Activated CD4-positive, alpha-beta T cell treated with anti-CD3 and anti-CD28 coated beads, Interleukin-2, amount 10 ng/mL, durations not matched to agents 7 days and 5 days (primary cell): ENCODE results near the gene SLIT1. TPM values are rescaled to one million over a fixed set of nuclear protein-coding genes. Genes with fewer than 3 reads are reported as not detected.

ENCODE experiments used
- CTCF ChIA-PET: fragments of 350-600 bp; sonication (Branson Sonifier 250); formaldehyde crosslinking; loops from one replicate; lab custom pipeline; 2021; ENCODE audit warnings: antibody characterized with exemption; lab: Charles Lee
- POLR2A ChIA-PET: fragments of 350-600 bp; sonication (Branson Sonifier 250); formaldehyde crosslinking; loops from one replicate; lab custom pipeline; 2021; ENCODE audit warnings: antibody characterized with exemption; lab: Charles Lee
- DNase-seq: peaks from one replicate; pipeline ENCODE4 v3.0.0-alpha.2; 2020
- H3K27ac Mint-ChIP-seq: one replicate; pipeline ENCODE4 v1.8.0; 2021; ENCODE audit warnings: mild to moderate bottlenecking, moderate library complexity, mixed read lengths
- H3K27me3 Mint-ChIP-seq: one replicate; pipeline ENCODE4 v1.8.0; 2021; ENCODE audit warnings: mixed read lengths
- H3K36me3 Mint-ChIP-seq: one replicate; pipeline ENCODE4 v1.8.0; 2021; ENCODE audit warnings: low read depth, mixed read lengths
- H3K4me1 Mint-ChIP-seq: one replicate; pipeline ENCODE4 v1.8.0; 2021; ENCODE audit warnings: mixed read lengths
- H3K4me3 Mint-ChIP-seq: one replicate; pipeline ENCODE4 v1.8.0; 2021; ENCODE audit warnings: mild to moderate bottlenecking, moderate library complexity, mixed read lengths
- H3K9me3 Mint-ChIP-seq: one replicate; pipeline ENCODE4 v1.8.0; 2021; ENCODE audit warnings: mixed read lengths
- total RNA-seq, 2 experiments: library from RNA; stranded (reverse); gene quantifications; one replicate each; pipeline ENCODE4 v1.2.3, GENCODE V29; 2021

Gene SLIT1
- total RNA-seq, 2 experiments from 2014 or later, result 1.2 to 1.6 TPM

GRCh38 chr10:97067716-97068391 lies 117.9 kb downstream of the SLIT1 start:
- POLR2A ChIA-PET, result no interaction called here
- peaks cover 12% of the 10 kb centered on the region for H3K9me3 Mint-ChIP-seq
- H3K4me3 Mint-ChIP-seq, result no peak overlapping the region
- H3K27me3 Mint-ChIP-seq, result peaks cover 3% of the 10 kb centered on the region
- peaks cover 8% of the 10 kb centered on the region for H3K36me3 Mint-ChIP-seq
- DNase-seq, result no peak
- CTCF ChIA-PET, result interaction anchor here (1.3 kb wide), 1 partner anchor 30 kb away, joined by 3 read pairs; no protein-coding TSS in a partner anchor
- no peak overlapping the region for H3K27ac Mint-ChIP-seq
- peaks cover 13% of the 10 kb centered on the region for H3K4me1 Mint-ChIP-seq

- peaks cover 13% of the 10 kb centered on the region for H3K4me1 Mint-ChIP-seq
- peaks cover 8% of the 10 kb centered on the region for H3K36me3 Mint-ChIP-seq
- peaks cover 3% of the 10 kb centered on the region for H3K27me3 Mint-ChIP-seq
- peaks cover 12% of the 10 kb centered on the region for H3K9me3 Mint-ChIP-seq
- ChIA-PET CTCF (interaction anchor here (1.3 kb wide), 1 partner anchor 29 kb away, joined by 3 read pairs; no protein-coding TSS in a partner anchor), POLR2A (no interaction called here)
- no peak overlapping the region for H3K4me3 Mint-ChIP-seq
- no peak for DNase-seq
- H3K27ac Mint-ChIP-seq, result no peak overlapping the region
Measured at GRCh38 chr10:97066877-97067555, 118.7 kb downstream of the SLIT1 start.

GRCh38 chr10:97065686-97066660 lies 119.8 kb downstream of the SLIT1 start:
- DNase-seq, result no peak
- H3K27ac Mint-ChIP-seq, result no peak overlapping the region
- peaks cover 8% of the 10 kb centered on the region for H3K36me3 Mint-ChIP-seq
- no peaks in the 10 kb centered on the region for H3K27me3 Mint-ChIP-seq
- ChIA-PET CTCF (interaction anchor here (1.3 kb wide), 1 partner anchor 10 kb away, joined by 5 read pairs; no protein-coding TSS in a partner anchor), POLR2A (no interaction called here)
- H3K4me3 Mint-ChIP-seq, result no peak overlapping the region
- H3K4me1 Mint-ChIP-seq, result peaks cover 13% of the 10 kb centered on the region
- H3K9me3 Mint-ChIP-seq, result peaks cover 12% of the 10 kb centered on the region

GRCh38 chr10:97065128-97065527 lies 120.6 kb downstream of the SLIT1 start:
- H3K27ac Mint-ChIP-seq, result no peak overlapping the region
- DNase-seq, result no peak
- peaks cover 8% of the 10 kb centered on the region for H3K36me3 Mint-ChIP-seq
- no peak overlapping the region for H3K4me3 Mint-ChIP-seq
- peaks cover 9% of the 10 kb centered on the region for H3K9me3 Mint-ChIP-seq
- CTCF ChIA-PET, result interaction anchor here (1.0 kb wide), 1 partner anchor 16 kb away, joined by 3 read pairs; no protein-coding TSS in a partner anchor
- H3K27me3 Mint-ChIP-seq, result no peaks in the 10 kb centered on the region
- POLR2A ChIA-PET, result no interaction called here
- peaks cover 9% of the 10 kb centered on the region for H3K4me1 Mint-ChIP-seq

- Mint-ChIP-seq H3K36me3 (no peaks in the 10 kb centered on the region), H3K9me3 (peaks cover under 1% of the 10 kb centered on the region), H3K27ac (no peak overlapping the region), H3K4me1 (peaks cover under 1% of the 10 kb centered on the region), H3K27me3 (no peaks in the 10 kb centered on the region), H3K4me3 (no peak overlapping the region)
- DNase-seq, result no peak
- ChIA-PET POLR2A (no interaction called here), CTCF (interaction anchor here (1.0 to 1.3 kb wide), 2 partner anchors 17 to 27 kb away, joined by 3 to 5 read pairs; no protein-coding TSS in a partner anchor)
Measured at GRCh38 chr10:97063983-97064837, 121.5 kb downstream of the SLIT1 start.

- ChIA-PET CTCF (interaction anchor here (1.3 kb wide), 1 partner anchor 27 kb away, joined by 5 read pairs; no protein-coding TSS in a partner anchor), POLR2A (no interaction called here)
- no peak overlapping the region for H3K4me3 Mint-ChIP-seq
- no peaks in the 10 kb centered on the region for H3K27me3 Mint-ChIP-seq
- no peak overlapping the region for H3K27ac Mint-ChIP-seq
- no peaks in the 10 kb centered on the region for H3K4me1 Mint-ChIP-seq
- H3K36me3 Mint-ChIP-seq, result no peaks in the 10 kb centered on the region
- H3K9me3 Mint-ChIP-seq, result no peaks in the 10 kb centered on the region
- no peak for DNase-seq
Measured at GRCh38 chr10:97063271-97063982, 122.3 kb downstream of the SLIT1 start.

GRCh38 chr10:97062456-97062855 lies 123.3 kb downstream of the SLIT1 start:
- Mint-ChIP-seq H3K36me3 (no peaks in the 10 kb centered on the region), H3K4me3 (no peak overlapping the region), H3K27me3 (no peaks in the 10 kb centered on the region), H3K27ac (no peak overlapping the region), H3K9me3 (no peaks in the 10 kb centered on the region), H3K4me1 (no peaks in the 10 kb centered on the region)
- CTCF ChIA-PET, result no interaction called here
- POLR2A ChIA-PET, result no interaction called here
- no peak for DNase-seq

- Mint-ChIP-seq H3K27ac (no peak overlapping the region), H3K9me3 (no peaks in the 10 kb centered on the region), H3K4me1 (no peaks in the 10 kb centered on the region), H3K36me3 (no peaks in the 10 kb centered on the region), H3K4me3 (no peak overlapping the region), H3K27me3 (no peaks in the 10 kb centered on the region)
- ChIA-PET POLR2A (no interaction called here), CTCF (no interaction called here)
- DNase-seq, result no peak
Measured at GRCh38 chr10:97062046-97062445, 123.7 kb downstream of the SLIT1 start.

- DNase-seq, result no peak
- Mint-ChIP-seq H3K9me3 (no peaks in the 10 kb centered on the region), H3K27me3 (no peaks in the 10 kb centered on the region), H3K27ac (no peak overlapping the region), H3K4me3 (no peak overlapping the region), H3K4me1 (no peaks in the 10 kb centered on the region), H3K36me3 (no peaks in the 10 kb centered on the region)
- POLR2A ChIA-PET, result no interaction called here
- CTCF ChIA-PET, result interaction anchor here (1.7 kb wide), 1 partner anchor 149 kb away, joined by 4 read pairs; no protein-coding TSS in a partner anchor
Measured at GRCh38 chr10:97061423-97061822, 124.3 kb downstream of the SLIT1 start.

GRCh38 chr10:97060441-97061084 lies 125.2 kb downstream of the SLIT1 start:
- ChIA-PET POLR2A (interaction anchor here (0.6 kb wide), 1 partner anchor 314 kb away, joined by 7 read pairs; no protein-coding TSS in a partner anchor), CTCF (interaction anchor here (1.4 to 1.7 kb wide), 2 partner anchors 23 to 150 kb away, joined by 4 to 6 read pairs; no protein-coding TSS in a partner anchor)
- DNase-seq, result no peak
- Mint-ChIP-seq H3K4me1 (no peaks in the 10 kb centered on the region), H3K27ac (no peak overlapping the region), H3K27me3 (no peaks in the 10 kb centered on the region), H3K36me3 (no peaks in the 10 kb centered on the region), H3K4me3 (no peak overlapping the region), H3K9me3 (no peaks in the 10 kb centered on the region)

GRCh38 chr10:97059872-97060205 lies 125.9 kb downstream of the SLIT1 start:
- ChIA-PET POLR2A (no interaction called here), CTCF (interaction anchor here (1.4 to 1.7 kb wide), 2 partner anchors 23 to 151 kb away, joined by 4 to 6 read pairs; no protein-coding TSS in a partner anchor)
- Mint-ChIP-seq H3K27me3 (no peaks in the 10 kb centered on the region), H3K27ac (no peak overlapping the region), H3K4me1 (no peaks in the 10 kb centered on the region), H3K4me3 (no peak overlapping the region), H3K9me3 (no peaks in the 10 kb centered on the region), H3K36me3 (no peaks in the 10 kb centered on the region)
- DNase-seq, result no peak
